NB4 (cell line): ENCODE data around the gene OR5B12.

ENCODE experiments used
- POLR2A ChIP-seq: IDR thresholded peaks from 2 replicates; pipeline ENCODE4 v1.6.1; 2011; ENCODE audit warnings: mild to moderate bottlenecking; ENCODE audit not compliant: insufficient read length; ENCODE audit errors: extremely low read depth
- TF ChIP-seq, protein P1 (sequence below): IDR thresholded peaks from one replicate; pipeline ENCODE4 v1.5.1; 2012; ENCODE audit warnings: low read depth, low read length

DNA sequence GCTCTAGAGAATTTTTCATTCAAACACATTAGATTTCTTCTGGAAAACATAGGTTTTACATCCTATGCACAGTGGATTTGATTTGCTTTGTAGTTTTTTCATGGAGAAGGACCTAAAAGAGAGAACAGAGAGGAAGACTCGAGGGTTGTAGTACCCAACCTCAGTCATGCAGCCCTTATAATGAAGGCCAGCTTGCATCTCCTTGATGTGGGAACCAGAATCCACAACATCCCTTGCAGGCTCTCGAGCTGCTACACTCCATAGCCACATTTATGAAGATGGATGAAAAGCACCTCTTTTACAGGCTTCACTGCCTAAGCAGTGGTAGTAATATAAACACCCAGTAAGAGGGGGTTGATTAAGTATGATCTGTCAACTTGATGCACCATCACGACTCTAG is 9.5 kb upstream of the OR5B12 start:
- TF ChIP-seq, protein P1, sequence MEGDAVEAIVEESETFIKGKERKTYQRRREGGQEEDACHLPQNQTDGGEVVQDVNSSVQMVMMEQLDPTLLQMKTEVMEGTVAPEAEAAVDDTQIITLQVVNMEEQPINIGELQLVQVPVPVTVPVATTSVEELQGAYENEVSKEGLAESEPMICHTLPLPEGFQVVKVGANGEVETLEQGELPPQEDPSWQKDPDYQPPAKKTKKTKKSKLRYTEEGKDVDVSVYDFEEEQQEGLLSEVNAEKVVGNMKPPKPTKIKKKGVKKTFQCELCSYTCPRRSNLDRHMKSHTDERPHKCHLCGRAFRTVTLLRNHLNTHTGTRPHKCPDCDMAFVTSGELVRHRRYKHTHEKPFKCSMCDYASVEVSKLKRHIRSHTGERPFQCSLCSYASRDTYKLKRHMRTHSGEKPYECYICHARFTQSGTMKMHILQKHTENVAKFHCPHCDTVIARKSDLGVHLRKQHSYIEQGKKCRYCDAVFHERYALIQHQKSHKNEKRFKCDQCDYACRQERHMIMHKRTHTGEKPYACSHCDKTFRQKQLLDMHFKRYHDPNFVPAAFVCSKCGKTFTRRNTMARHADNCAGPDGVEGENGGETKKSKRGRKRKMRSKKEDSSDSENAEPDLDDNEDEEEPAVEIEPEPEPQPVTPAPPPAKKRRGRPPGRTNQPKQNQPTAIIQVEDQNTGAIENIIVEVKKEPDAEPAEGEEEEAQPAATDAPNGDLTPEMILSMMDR: no peak
- no peak for TF ChIP-seq POLR2A
